ENCODE measurements around the gene IL1RL2. TPM values are rescaled to one million over a fixed set of nuclear protein-coding genes. Genes with fewer than 3 reads are reported as not detected.

The IL1RL2 gene
- 2.3 and 2.9 TPM in 2 replicates for total RNA-seq (2014; rRNA removed; shearing (Covaris generic))
- polyA plus RNA-seq (2016; fragmentation: Nextera tagmentation; extraction: Ambion mirVana) = 1.2 and 2.0 TPM in 2 replicates

- H3K27me3 ChIP-seq (replicated peaks; ENCODE audit: insufficient read depth) = no peaks in the 10 kb centered on the region
- H3K79me2 ChIP-seq (ENCODE audit: insufficient read depth) = no peaks in the 10 kb centered on the region
- no peaks in the 10 kb centered on the region for H3K9me3 ChIP-seq (ENCODE audit: low read depth)
- DNase-seq = peak; percentile 41
- no peaks in the 10 kb centered on the region for H3K36me3 ChIP-seq (ENCODE audit: low read depth)
- H3K4me3 ChIP-seq = peak within 1 kb of the TSS; percentile 80
- H2AFZ ChIP-seq = peak within 1 kb of the TSS; percentile 92
- H3K9ac ChIP-seq = peak within 1 kb of the TSS; percentile 91
- 39 to 41% methylated on average over 27 to 31 of the region's 36 CpGs for WGBS, 2 experiments (ENCODE audit: low coverage in 1 of 2, low lambda C conversion rate in 2 of 2, missing lambda C conversion rate in 2 of 2)
- H3K9me2 ChIP-seq (ENCODE audit: insufficient read depth) = no peaks in the 10 kb centered on the region
- H3K4me2 ChIP-seq (ENCODE audit: unreplicated experiment) = peak within 1 kb of the TSS; percentile 87
- in situ Hi-C loops (cut with MboI) = no loop called here
- H3K4me1 ChIP-seq (ENCODE audit: insufficient read depth) = peaks cover 21% of the 10 kb centered on the region
- H3K27ac ChIP-seq = peak within 1 kb of the TSS; percentile 54
- no peaks in the 10 kb centered on the region for H4K20me1 ChIP-seq (ENCODE audit: insufficient read depth)
- peaks cover 60% of the 10 kb centered on the region for H3F3A ChIP-seq (ENCODE audit: insufficient read depth)
- TF ChIP-seq EZH2phosphoT487 (IDR thresholded peaks at IDR 0.05; ENCODE audit: insufficient read depth, low read depth) (no peak), EZH2 (IDR thresholded peaks at IDR 0.05; ENCODE audit: insufficient read depth, poor library complexity, severe bottlenecking) (no peak)
These were observed at the start of gene IL1RL2 for GRCh38 chr2:102186791-102187495. Gene IL1RL2 (plus strand): TSS chr2:102187023. CDS start chr2:102187868, 845 bp downstream.

DNA sequence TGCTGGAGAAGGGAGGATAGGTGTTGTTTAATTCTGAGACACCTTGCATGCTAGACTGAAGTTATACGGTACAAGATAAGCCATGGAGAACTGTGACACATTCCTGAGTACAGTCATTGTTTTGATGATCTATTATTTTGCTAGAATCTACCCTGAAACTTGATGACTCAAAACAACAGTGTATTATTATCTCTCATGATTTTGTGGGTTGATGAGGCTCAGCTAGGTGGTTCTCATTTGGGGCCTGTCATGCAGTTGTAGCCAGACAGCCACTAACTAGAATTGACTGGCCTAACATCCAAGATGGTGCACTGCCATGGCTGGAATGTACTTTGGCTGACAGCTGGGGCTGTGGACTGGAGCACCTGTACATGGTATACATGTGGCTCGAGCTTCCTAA lies 49.7 kb upstream of the IL1RL2 start:
- Histone ChIP-seq H3F3A (ENCODE audit: insufficient read depth) (peaks cover 37% of the 10 kb centered on the region), H3K4me1 (ENCODE audit: insufficient read depth) (peaks cover 36% of the 10 kb centered on the region), H3K27me3 (replicated peaks; ENCODE audit: insufficient read depth) (no peaks in the 10 kb centered on the region), H3K9me2 (ENCODE audit: insufficient read depth) (no peaks in the 10 kb centered on the region), H3K36me3 (ENCODE audit: low read depth) (0 out of 2 replicates have a peak, but pooled peaks cover 6% of the 10 kb centered on the region), H3K9ac (no peak overlapping the region), H2AFZ (no peak overlapping the region), H3K9me3 (ENCODE audit: low read depth) (no peaks in the 10 kb centered on the region), H3K27ac (no peak overlapping the region), H3K4me3 (no peak overlapping the region), H3K4me2 (ENCODE audit: unreplicated experiment) (no peak overlapping the region), H4K20me1 (ENCODE audit: insufficient read depth) (no peaks in the 10 kb centered on the region), H3K79me2 (ENCODE audit: insufficient read depth) (peaks cover 62% of the 10 kb centered on the region)
- WGBS, 2 experiments (ENCODE audit: low coverage in 1 of 2, low lambda C conversion rate in 2 of 2, missing lambda C conversion rate in 2 of 2) = 59 to 63% methylated on average over 2 of the region's 2 CpGs
- TF ChIP-seq EZH2 (IDR thresholded peaks at IDR 0.05; ENCODE audit: insufficient read depth, poor library complexity, severe bottlenecking) (no peak), EZH2phosphoT487 (IDR thresholded peaks at IDR 0.05; ENCODE audit: insufficient read depth, low read depth) (no peak)
- in situ Hi-C loops (cut with MboI) = loop anchor here (25.0 kb wide), 1 partner anchor 100 kb away; no protein-coding TSS in a partner anchor
- DNase-seq = peak; percentile 33

- Histone ChIP-seq H3K4me1 (ENCODE audit: insufficient read depth) (peaks cover 38% of the 10 kb centered on the region), H3K27ac (no peak overlapping the region), H3K9me3 (ENCODE audit: low read depth) (no peaks in the 10 kb centered on the region), H2AFZ (no peak overlapping the region), H4K20me1 (ENCODE audit: insufficient read depth) (no peaks in the 10 kb centered on the region), H3K79me2 (ENCODE audit: insufficient read depth) (peaks cover 64% of the 10 kb centered on the region), H3K9me2 (ENCODE audit: insufficient read depth) (no peaks in the 10 kb centered on the region), H3K4me3 (no peak overlapping the region), H3K36me3 (ENCODE audit: low read depth) (0 out of 2 replicates have a peak, but pooled peaks cover 6% of the 10 kb centered on the region), H3K4me2 (ENCODE audit: unreplicated experiment) (no peak overlapping the region), H3K9ac (no peak overlapping the region), H3F3A (ENCODE audit: insufficient read depth) (peaks cover 41% of the 10 kb centered on the region), H3K27me3 (replicated peaks; ENCODE audit: insufficient read depth) (no peaks in the 10 kb centered on the region)
- 96 to 98% methylated on average over 4 of the region's 4 CpGs for whole genome bisulfite sequencing, 2 experiments (ENCODE audit: low coverage in 1 of 2, low lambda C conversion rate in 2 of 2, missing lambda C conversion rate in 2 of 2)
- TF ChIP-seq EZH2phosphoT487 (IDR thresholded peaks at IDR 0.05; ENCODE audit: insufficient read depth, low read depth) = no peak
- no peak for TF ChIP-seq EZH2 (IDR thresholded peaks at IDR 0.05; ENCODE audit: insufficient read depth, poor library complexity, severe bottlenecking)
- no peak for DNase-seq
- in situ Hi-C loops (cut with MboI) = loop anchor here (25.0 kb wide), 1 partner anchor 101 kb away; no protein-coding TSS in a partner anchor
These were observed 48.5 kb upstream of the IL1RL2 start for GRCh38 chr2:102138331-102138730.

- Histone ChIP-seq H3K4me1 (ENCODE audit: insufficient read depth) (peaks cover 38% of the 10 kb centered on the region), H3K4me3 (no peak overlapping the region), H3K36me3 (ENCODE audit: low read depth) (0 out of 2 replicates have a peak, but pooled peaks cover 3% of the 10 kb centered on the region), H2AFZ (no peak overlapping the region), H3F3A (ENCODE audit: insufficient read depth) (peaks cover 47% of the 10 kb centered on the region), H4K20me1 (ENCODE audit: insufficient read depth) (no peaks in the 10 kb centered on the region), H3K27ac (peak overlapping the region; percentile 97; the same call in 1 of the 2 replicates), H3K4me2 (ENCODE audit: unreplicated experiment) (no peak overlapping the region), H3K9me2 (ENCODE audit: insufficient read depth) (no peaks in the 10 kb centered on the region), H3K9me3 (ENCODE audit: low read depth) (no peaks in the 10 kb centered on the region), H3K9ac (no peak overlapping the region), H3K27me3 (replicated peaks; ENCODE audit: insufficient read depth) (no peaks in the 10 kb centered on the region), H3K79me2 (ENCODE audit: insufficient read depth) (peaks cover 79% of the 10 kb centered on the region)
- TF ChIP-seq EZH2 (IDR thresholded peaks at IDR 0.05; ENCODE audit: insufficient read depth, poor library complexity, severe bottlenecking) (no peak), EZH2phosphoT487 (IDR thresholded peaks at IDR 0.05; ENCODE audit: insufficient read depth, low read depth) (no peak)
- in situ Hi-C loops (cut with MboI) = loop anchor here (25.0 kb wide), 1 partner anchor 103 kb away; no protein-coding TSS in a partner anchor
- no peak for DNase-seq
- WGBS, 2 experiments (ENCODE audit: low coverage in 1 of 2, low lambda C conversion rate in 2 of 2, missing lambda C conversion rate in 2 of 2) = 96 to 98% methylated on average over 1 of the region's 1 CpG
These were observed 47.0 kb upstream of the IL1RL2 start for GRCh38 chr2:102139851-102140250.

Measured in GM23248 (cell line).